Fibroblast of the aortic adventitia (primary cell): ENCODE results near the gene BPTF. TPM values are rescaled to one million over a fixed set of nuclear protein-coding genes. Genes with fewer than 3 reads are reported as not detected.
"Not testable (repeated sequence)": the region's sequence is repeated elsewhere in the genome, so short reads cannot be mapped to it uniquely, and the experiment has no call there.

Experiments used
- DNase-seq: peaks from one replicate; pipeline ENCODE4 v3.0.0-alpha.2; 2010; ENCODE audit warnings: low read depth
- H3K4me3 ChIP-seq: 2 replicates; pipeline ENCODE4 v1.5.1; 2011; ENCODE audit warnings: low read depth, mild to moderate bottlenecking, control low read depth, low read length, moderate library complexity
- total RNA-seq: library from RNA; depleted of rRNA; stranded (reverse); fragments of >200 nt; gene quantifications from 2 replicates; pipeline ENCODE4 v1.2.3, GENCODE V29; 2012; ENCODE audit warnings: low replicate concordance
- TF ChIP-seq, protein P1 (sequence below): IDR thresholded peaks from 2 replicates; pipeline ENCODE4 v1.5.1; 2011; ENCODE audit warnings: mild to moderate bottlenecking, low read length, control low read depth, inconsistent platforms; ENCODE audit not compliant: insufficient read depth

Gene BPTF
- total RNA-seq, 1 donor: 65.4 TPM

DNA sequence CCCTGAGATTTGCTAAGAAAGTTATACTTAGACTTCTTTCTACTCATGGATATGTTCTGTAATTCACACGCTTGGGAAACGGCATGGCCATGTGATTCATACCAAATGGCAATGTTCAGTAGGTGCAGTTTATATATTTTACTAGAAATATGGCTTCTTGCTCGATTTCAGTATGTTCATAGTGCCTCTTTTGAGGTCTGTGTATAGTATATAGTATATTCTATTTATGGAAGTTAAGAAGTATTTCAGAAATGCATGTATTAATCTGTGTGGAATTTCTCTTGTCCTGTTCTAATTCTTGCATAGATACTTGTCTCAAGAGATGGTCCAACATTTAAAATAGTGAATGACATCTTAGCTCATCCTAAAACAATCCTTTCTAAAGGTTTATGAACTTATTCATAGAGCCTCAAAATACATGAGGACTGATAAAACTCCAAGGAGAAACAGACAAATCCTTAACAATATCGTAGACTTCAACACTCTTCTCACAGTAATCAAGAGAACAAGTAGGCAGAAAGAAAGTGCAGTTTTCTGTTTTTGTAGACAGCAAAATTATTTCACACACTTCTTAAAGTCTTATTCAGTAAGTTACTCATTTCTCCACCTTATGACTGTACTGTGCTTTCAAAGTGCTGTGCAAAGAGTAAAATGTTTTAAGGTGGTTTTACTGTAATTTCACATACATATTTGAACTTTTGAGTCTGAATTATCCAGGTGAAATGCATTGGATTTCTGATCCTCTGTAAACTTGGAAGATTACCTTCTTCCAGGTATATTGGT lies 11.1 kb downstream of the BPTF start:
- TF ChIP-seq, protein P1, sequence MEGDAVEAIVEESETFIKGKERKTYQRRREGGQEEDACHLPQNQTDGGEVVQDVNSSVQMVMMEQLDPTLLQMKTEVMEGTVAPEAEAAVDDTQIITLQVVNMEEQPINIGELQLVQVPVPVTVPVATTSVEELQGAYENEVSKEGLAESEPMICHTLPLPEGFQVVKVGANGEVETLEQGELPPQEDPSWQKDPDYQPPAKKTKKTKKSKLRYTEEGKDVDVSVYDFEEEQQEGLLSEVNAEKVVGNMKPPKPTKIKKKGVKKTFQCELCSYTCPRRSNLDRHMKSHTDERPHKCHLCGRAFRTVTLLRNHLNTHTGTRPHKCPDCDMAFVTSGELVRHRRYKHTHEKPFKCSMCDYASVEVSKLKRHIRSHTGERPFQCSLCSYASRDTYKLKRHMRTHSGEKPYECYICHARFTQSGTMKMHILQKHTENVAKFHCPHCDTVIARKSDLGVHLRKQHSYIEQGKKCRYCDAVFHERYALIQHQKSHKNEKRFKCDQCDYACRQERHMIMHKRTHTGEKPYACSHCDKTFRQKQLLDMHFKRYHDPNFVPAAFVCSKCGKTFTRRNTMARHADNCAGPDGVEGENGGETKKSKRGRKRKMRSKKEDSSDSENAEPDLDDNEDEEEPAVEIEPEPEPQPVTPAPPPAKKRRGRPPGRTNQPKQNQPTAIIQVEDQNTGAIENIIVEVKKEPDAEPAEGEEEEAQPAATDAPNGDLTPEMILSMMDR: no peak
- peak; percentile 43 for DNase-seq
- no peak overlapping the region for H3K4me3 ChIP-seq

DNA sequence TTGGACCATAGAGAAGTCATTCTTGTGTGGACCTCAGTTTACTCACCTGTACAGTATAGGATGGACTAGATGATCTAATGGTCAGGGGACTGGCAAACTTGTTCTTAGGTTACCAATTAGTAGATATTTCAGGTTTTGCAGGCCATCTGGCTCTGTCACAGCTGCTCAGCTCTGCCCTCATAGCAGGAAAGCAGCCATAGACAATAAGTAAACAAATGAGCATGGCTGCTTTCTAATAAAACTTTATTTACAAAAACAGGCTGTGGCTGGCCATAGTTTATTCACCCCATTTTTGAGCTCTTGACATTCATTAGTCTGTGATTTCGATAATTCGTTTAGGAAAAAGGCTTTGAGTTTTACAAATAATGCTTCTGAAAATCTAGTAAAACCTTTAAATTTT lies 12.7 kb downstream of the BPTF start:
- DNase-seq: no peak
- H3K4me3 ChIP-seq: no peak overlapping the region
- TF ChIP-seq, protein P1: no peak

GRCh38 chr17:67838538-67838937 lies 13.2 kb downstream of the BPTF start:
- DNase-seq: no peak
- H3K4me3 ChIP-seq: no peak overlapping the region
- TF ChIP-seq, protein P1: no peak

DNA sequence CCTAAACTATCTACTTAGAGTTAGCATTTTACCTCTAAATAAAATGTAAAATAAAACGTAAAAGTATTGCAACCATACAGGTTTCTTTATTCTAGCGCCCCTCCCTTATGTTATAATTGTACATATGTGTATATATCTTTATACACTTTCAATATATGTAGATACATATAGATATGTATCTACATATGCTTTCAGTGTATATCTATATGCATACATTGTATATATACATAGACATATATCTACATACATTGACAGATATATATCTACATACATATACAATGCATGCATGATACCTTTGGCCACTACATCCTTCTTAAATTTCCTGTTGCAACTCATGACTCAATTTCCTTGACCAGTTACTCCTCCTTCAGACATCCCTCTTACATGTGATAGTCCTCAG lies 16.7 kb downstream of the BPTF start:
- no peak for DNase-seq
- TF ChIP-seq, protein P1: no peak
- H3K4me3 ChIP-seq: no peak overlapping the region

DNA sequence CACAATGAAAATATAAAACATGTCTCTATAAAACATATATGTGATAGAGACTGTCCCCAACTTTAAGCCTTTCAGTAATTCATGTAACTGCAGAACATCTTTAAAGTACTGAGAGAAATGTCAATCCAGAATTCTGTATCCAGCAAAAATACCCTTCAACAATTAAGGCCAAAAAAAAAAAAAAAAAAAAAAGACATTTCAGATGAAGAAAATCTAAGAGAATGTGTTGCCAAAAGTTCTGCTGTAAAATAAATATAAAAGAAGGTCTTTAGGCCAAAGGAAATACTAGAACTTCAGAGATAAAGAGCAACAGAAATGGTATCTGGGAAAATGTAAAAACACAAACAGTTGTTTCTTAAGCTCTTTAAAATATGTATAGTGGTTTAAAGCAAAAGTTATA lies 17.3 kb downstream of the BPTF start:
- peak; percentile 14 for DNase-seq
- no peak overlapping the region for H3K4me3 ChIP-seq

GRCh38 chr17:67845374-67845773 lies 20.1 kb downstream of the BPTF start:
- TF ChIP-seq, protein P1: no peak
- H3K4me3 ChIP-seq: no peak overlapping the region
- DNase-seq: no peak

More for the DNA sequence above, 17.3 kb downstream of the BPTF start:
- TF ChIP-seq, protein P1: no peak

- H3K4me3 ChIP-seq, DNase-seq: not testable (repeated sequence)
These were observed 22.9 kb downstream of the BPTF start for GRCh38 chr17:67848189-67848588.

DNA sequence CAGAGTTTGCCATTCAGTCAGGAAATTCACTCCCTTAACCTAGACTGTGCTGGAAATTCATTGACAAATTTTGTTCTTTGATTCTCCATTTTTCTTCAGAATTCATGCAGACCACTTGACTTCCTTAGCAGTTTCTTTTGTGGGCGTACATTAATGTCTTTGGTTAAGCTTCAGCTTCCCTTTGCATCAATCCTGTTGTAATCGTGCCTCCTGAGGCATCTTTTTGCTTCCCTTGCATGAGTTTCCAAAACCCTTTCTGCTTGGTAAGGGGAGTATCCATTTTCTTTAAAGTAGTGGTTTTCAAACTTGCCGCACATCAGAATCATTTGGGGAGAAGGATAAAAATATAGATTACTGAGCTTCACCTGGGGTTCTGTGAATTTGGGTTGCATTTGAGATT lies 23.5 kb downstream of the BPTF start:
- DNase-seq, H3K4me3 ChIP-seq: not testable (repeated sequence)
